IMR-90 (cell line): ENCODE data around the gene SLC22A4. TPM values are rescaled to one million over a fixed set of nuclear protein-coding genes. Genes with fewer than 3 reads are reported as not detected.

Source experiments
- ATAC-seq: fragments of 200-7000 bp; cut with Tn5 transposase; 2 replicates; pipeline ENCODE4 v1.9.1; 2020; ENCODE audit warnings: low read depth, mild to moderate bottlenecking, moderate library complexity
- BruUV-seq: library from RNA; stranded (reverse); fragments of 400-500 nt; replicated peaks from 2 replicates; lab custom pipeline; 2021; lab: Mats Ljungman, UMichigan
- CTCF ChIA-PET: fragments of 300-600 bp; formaldehyde crosslinking; extraction: SDS; loops from one replicate; lab custom pipeline; 2021; ENCODE audit warnings: antibody characterized with exemption; lab: Yijun Ruan, JAX
- POLR2A ChIA-PET: fragments of 300-600 bp; sonication (Branson Sonifier 250); formaldehyde crosslinking; loops from one replicate; lab custom pipeline; 2022; ENCODE audit warnings: antibody characterized with exemption; ENCODE audit not compliant: unreplicated experiment; lab: Charles Lee
- DNase-seq: peaks from one replicate; pipeline ENCODE4 v3.0.0; 2013
- H2AFZ ChIP-seq: replicated peaks from 2 replicates; pipeline ENCODE3; 2013; ENCODE audit warnings: low read length, mild to moderate bottlenecking; ENCODE audit not compliant: poor library complexity
- H2AK5ac ChIP-seq: 2 replicates; pipeline ENCODE4 v1.6.1; 2013; ENCODE audit warnings: low read depth, low read length, inconsistent platforms
- H2AK9ac ChIP-seq: replicated peaks from 2 replicates; pipeline ENCODE3; 2013; ENCODE audit warnings: mild to moderate bottlenecking, low read depth, low read length, moderate library complexity; ENCODE audit not compliant: poor library complexity
- H2BK120ac ChIP-seq: 2 replicates; pipeline ENCODE4 v1.6.1; 2013; ENCODE audit warnings: low read depth, low read length, inconsistent platforms
- H2BK15ac ChIP-seq: 3 replicates; pipeline ENCODE4 v1.6.1; 2013; ENCODE audit warnings: low read depth, low read length, inconsistent platforms
- H2BK20ac ChIP-seq: 2 replicates; pipeline ENCODE4 v1.6.1; 2013; ENCODE audit warnings: low read depth, mild to moderate bottlenecking, inconsistent platforms, low read length, moderate library complexity
- H2BK5ac ChIP-seq: 2 replicates; pipeline ENCODE4 v1.6.1; 2013; ENCODE audit warnings: mild to moderate bottlenecking, low read depth, low read length, inconsistent platforms; ENCODE audit not compliant: poor library complexity, severe bottlenecking
- H3K14ac ChIP-seq: replicated peaks from 2 replicates; pipeline ENCODE4 v1.6.1; 2013; ENCODE audit warnings: low read depth, low read length, inconsistent platforms
- H3K18ac ChIP-seq: 2 replicates; pipeline ENCODE4 v1.6.1; 2013; ENCODE audit warnings: low read depth, low read length, control low read depth
- H3K23ac ChIP-seq: 2 replicates; pipeline ENCODE4 v1.6.1; 2013; ENCODE audit warnings: low read depth, low read length, inconsistent platforms
- H3K27ac ChIP-seq: 2 replicates; pipeline ENCODE4 v1.5.1; 2013; ENCODE audit warnings: mild to moderate bottlenecking, control low read depth, low read length; ENCODE audit not compliant: insufficient read depth
- H3K27me3 ChIP-seq: 2 replicates; pipeline ENCODE4 v1.6.1; 2013; ENCODE audit warnings: low read length; ENCODE audit not compliant: control insufficient read depth, insufficient read depth
- H3K36me3 ChIP-seq: 2 replicates; pipeline ENCODE4 v1.6.1; 2013; ENCODE audit warnings: low read length, mixed read lengths; ENCODE audit not compliant: control insufficient read depth, insufficient read depth
- H3K4ac ChIP-seq: 2 replicates; pipeline ENCODE4 v1.6.1; 2013; ENCODE audit warnings: low read depth, low read length, inconsistent platforms
- H3K4me1 ChIP-seq: 2 replicates; pipeline ENCODE4 v1.6.1; 2013; ENCODE audit warnings: low read length, mixed read lengths; ENCODE audit not compliant: control insufficient read depth, insufficient read depth
- H3K4me2 ChIP-seq: 2 replicates; pipeline ENCODE4 v1.6.1; 2013; ENCODE audit warnings: low read depth, mild to moderate bottlenecking, control low read depth, low read length, moderate library complexity
- H3K4me3 ChIP-seq: 2 replicates; pipeline ENCODE4 v1.5.1; 2013; ENCODE audit warnings: low read depth, mild to moderate bottlenecking, control low read depth, low read length, moderate library complexity; ENCODE audit not compliant: insufficient read depth
- H3K56ac ChIP-seq: 2 replicates; pipeline ENCODE4 v1.6.1; 2013; ENCODE audit warnings: low read length, inconsistent platforms; ENCODE audit not compliant: insufficient read depth; ENCODE audit errors: extremely low read depth
- H3K79me1 ChIP-seq, 2 experiments: 2 replicates each; pipeline ENCODE4 v1.6.1; 2013; ENCODE audit warnings: low read length in 2 of 2, inconsistent platforms in 1 of 2, low read depth in 1 of 2
- H3K9ac ChIP-seq: 2 replicates; pipeline ENCODE4 v1.6.1; 2013; ENCODE audit warnings: low read depth, low read length, control low read depth
- H3K9me1 ChIP-seq: 2 replicates; pipeline ENCODE4 v1.6.1; 2013; ENCODE audit warnings: low read length, inconsistent platforms; ENCODE audit not compliant: insufficient read depth
- H3K9me3 ChIP-seq: 2 replicates; pipeline ENCODE4 v1.6.1; 2013; ENCODE audit warnings: low read length; ENCODE audit not compliant: control insufficient read depth, insufficient read depth
- H4K20me1 ChIP-seq: 2 replicates; pipeline ENCODE4 v1.6.1; 2013; ENCODE audit warnings: low read length, inconsistent platforms; ENCODE audit not compliant: insufficient read depth
- H4K5ac ChIP-seq: 2 replicates; pipeline ENCODE4 v1.6.1; 2013; ENCODE audit warnings: mild to moderate bottlenecking, low read depth, low read length, control low read depth
- H4K8ac ChIP-seq, 2 experiments: 2 replicates each; pipeline ENCODE4 v1.6.1; 2013; ENCODE audit warnings: low read depth in 2 of 2, low read length in 2 of 2, control low read depth in 1 of 2, inconsistent platforms in 1 of 2
- H4K91ac ChIP-seq: 2 replicates; pipeline ENCODE4 v1.6.1; 2013; ENCODE audit warnings: low read depth, low read length, inconsistent platforms; ENCODE audit not compliant: insufficient read depth
- BHLHE40 ChIP-seq: fragments of 150-350 bp; IDR thresholded peaks from 2 replicates; pipeline ENCODE4 v1.6.1; 2016; ENCODE audit warnings: mild to moderate bottlenecking, low read depth, low read length
- CEBPB ChIP-seq: IDR thresholded peaks from 2 replicates; pipeline ENCODE4 v1.6.1; 2012; ENCODE audit warnings: low read depth, low read length, improper control_type of control experiment
- CHD1 ChIP-seq: IDR thresholded peaks from 2 replicates; pipeline ENCODE4 v1.6.1; 2012; ENCODE audit warnings: low read depth, low read length, improper control_type of control experiment
- CTCF ChIP-seq: conservative IDR thresholded peaks from 2 replicates; pipeline ENCODE4 v1.5.1; 2012; ENCODE audit warnings: mild to moderate bottlenecking, low read depth, low read length, improper control_type of control experiment
- ELK1 ChIP-seq: fragments of 150-350 bp; IDR thresholded peaks from 2 replicates; pipeline ENCODE4 v1.6.1; 2016; ENCODE audit warnings: low read depth, mild to moderate bottlenecking, low read length, moderate library complexity, borderline replicate concordance
- FOS ChIP-seq: fragments of 150-350 bp; IDR thresholded peaks from 2 replicates; pipeline ENCODE4 v1.6.1; 2016; ENCODE audit warnings: low read depth, low read length
- MAFK ChIP-seq: IDR thresholded peaks from 2 replicates; pipeline ENCODE4 v1.6.1; 2012; ENCODE audit warnings: low read depth, low read length, improper control_type of control experiment
- MAZ ChIP-seq: IDR thresholded peaks from 2 replicates; pipeline ENCODE4 v1.6.1; 2012; ENCODE audit warnings: low read depth, mild to moderate bottlenecking, low read length, improper control_type of control experiment, moderate library complexity, borderline replicate concordance
- MXI1 ChIP-seq: IDR thresholded peaks from 2 replicates; pipeline ENCODE4 v1.6.1; 2012; ENCODE audit warnings: low read depth, mild to moderate bottlenecking, low read length, moderate library complexity, borderline replicate concordance
- NFE2L2 ChIP-seq: fragments of 150-350 bp; IDR thresholded peaks from 2 replicates; pipeline ENCODE4 v1.6.1; 2016; ENCODE audit warnings: low read depth, mild to moderate bottlenecking, low read length
- POLR2A ChIP-seq: IDR thresholded peaks from 2 replicates; pipeline ENCODE4 v1.6.1; 2012; ENCODE audit warnings: mild to moderate bottlenecking, low read depth, low read length
- RAD21 ChIP-seq: IDR thresholded peaks from 2 replicates; pipeline ENCODE4 v1.6.1; 2012; ENCODE audit warnings: low read length, improper control_type of control experiment
- RCOR1 ChIP-seq: IDR thresholded peaks from 2 replicates; pipeline ENCODE4 v1.6.1; 2012; ENCODE audit warnings: mild to moderate bottlenecking, low read length, improper control_type of control experiment; ENCODE audit not compliant: insufficient replicate concordance
- RFX5 ChIP-seq: IDR thresholded peaks from 2 replicates; pipeline ENCODE4 v1.8.0; 2012; ENCODE audit warnings: low read depth, mild to moderate bottlenecking, low read length, moderate library complexity
- USF2 ChIP-seq: fragments of 150-350 bp; IDR thresholded peaks from 2 replicates; pipeline ENCODE4 v1.6.1; 2017; ENCODE audit warnings: mild to moderate bottlenecking, antibody characterized with exemption, low read length, low read depth
- WGBS, 2 experiments: methylation state at CpG; one replicate each; pipeline versions ENCODE4 v1.1.5 to v1.1.7; 2013; ENCODE audit warnings: missing lambda C conversion rate in 2 of 2; ENCODE audit not compliant: insufficient read length in 1 of 2; ENCODE audit errors: extremely low coverage in 2 of 2; 5-methylcytosine and 5-hydroxymethylcytosine counted together
- dilution Hi-C: fragments of 300-500 bp; cut with HindIII; formaldehyde crosslinking; loops from one replicate; pipeline ENCODE4 v1.14.3; 2018; ENCODE audit warnings: low sequenced_read_pairs; ENCODE audit not compliant: unreplicated experiment
- in situ Hi-C: fragments of 300-500 bp; cut with MboI; formaldehyde crosslinking; loops from 3 replicates; pipeline ENCODE4 v1.14.3; 2019; ENCODE audit warnings: low sequenced_read_pairs, inconsistent platforms, mixed read lengths
- intact Hi-C: fragments of 100-400 bp; cut with micrococcal nuclease; formaldehyde crosslinking; loops from 2 replicates; pipeline ENCODE4 v1.10.0; 2022
- polyA plus RNA-seq, 3 experiments: library from polyadenylated mRNA; depleted of rRNA; stranded (reverse); fragments of >200 nt; gene quantifications; 2 replicates each; pipeline ENCODE4 v1.2.3, GENCODE V29; 2012; ENCODE audit warnings: low replicate concordance in 1 of 3
- total RNA-seq: library from RNA; depleted of rRNA; stranded (reverse); fragments of >200 nt; gene quantifications from 2 replicates; pipeline ENCODE4 v1.2.3, GENCODE V29; 2012

SLC22A4 gene
- total and polyA plus RNA-seq, 2 of the 4 experiments (the other 2 are of a cell fraction) = 2.6 to 3.2 TPM

GRCh38 chr5:132283423-132284043 is 10.7 kb upstream of the SLC22A4 start:
- H2AK5ac ChIP-seq = no peak overlapping the region
- H2AK9ac ChIP-seq = no peak overlapping the region
- no peak overlapping the region for H3K27ac ChIP-seq
- H3K9me1 ChIP-seq = peaks cover 3% of the 10 kb centered on the region; the same call in 1 of the 2 replicates
- ATAC-seq (peak; percentile 72), DNase-seq (peak; percentile 78)
- 69% methylated on average over 2 of the region's 5 CpGs; no CpG with 5 or more reads in 1 of the 2 experiments for whole genome bisulfite sequencing, 2 experiments
- CTCF ChIA-PET = interaction anchor here (0.6 to 1.5 kb wide), 2 partner anchors 10 to 46 kb away, joined by 4 read pairs; partner anchors contain the start of gene SLC22A4
- peaks cover 5% of the 10 kb centered on the region for H3K27me3 ChIP-seq
- H3K36me3 ChIP-seq = no peaks in the 10 kb centered on the region
- no peak overlapping the region for H4K91ac ChIP-seq
- H2BK120ac ChIP-seq = no peak overlapping the region
- H2BK20ac ChIP-seq = no peak overlapping the region
- no peak overlapping the region for H2BK15ac ChIP-seq
- H3K4me1 ChIP-seq = peaks cover 2% of the 10 kb centered on the region; the same call in 1 of the 2 replicates
- dilution Hi-C loops (no loop called here), intact Hi-C loops (no loop called here), in situ Hi-C loops (no loop called here)
- peak overlapping the region; percentile 8 for H2AFZ ChIP-seq
- POLR2A ChIA-PET = no interaction called here
- H3K56ac ChIP-seq = no peak overlapping the region; the same call in 1 of the 2 replicates
- no peaks in the 10 kb centered on the region for H3K79me1 ChIP-seq
- H2BK5ac ChIP-seq = no peak overlapping the region
- H3K18ac ChIP-seq = no peak overlapping the region
- no peak overlapping the region for H4K8ac ChIP-seq
- H3K23ac ChIP-seq = no peak overlapping the region
- H3K4ac ChIP-seq = no peak overlapping the region
- H3K4me2 ChIP-seq = no peak overlapping the region
- no peaks in the 10 kb centered on the region for H3K9me3 ChIP-seq
- H3K9ac ChIP-seq = no peak overlapping the region
- no TSS peak for BruUV-seq
- H4K20me1 ChIP-seq = no peaks in the 10 kb centered on the region
- no peak overlapping the region for H3K4me3 ChIP-seq
- H3K14ac ChIP-seq = no peak overlapping the region
- no peak overlapping the region for H4K5ac ChIP-seq
- TF ChIP-seq CTCF (peak; percentile 63), RAD21 (peak; percentile 56), USF2 (no peak), RCOR1 (no peak), MXI1 (no peak), RFX5 (no peak), POLR2A (no peak), BHLHE40 (peak; percentile 93), MAFK (peak; percentile 40; the same call in 1 of the 2 replicates), CHD1 (no peak), NFE2L2 (no peak), ELK1 (no peak), MAZ (no peak), CEBPB (no peak), FOS (no peak)
